GM19467 (cell line): ENCODE measurements around the gene TAF4.
"Not testable (repeated sequence)": the region's sequence is repeated elsewhere in the genome, so short reads cannot be mapped to it uniquely, and the experiment has no call there.

Source experiments
- ATAC-seq: cut with Tn5 transposase; IDR thresholded peaks from one replicate; pipeline ENCODE4 v1.9.1; 2021; ENCODE audit warnings: mild to moderate bottlenecking, moderate library complexity; ENCODE audit not compliant: unreplicated experiment

Gene TAF4

GRCh38 chr20:61980647-61981583, 84.8 kb downstream of the TAF4 start:
- no peak for ATAC-seq

GRCh38 chr20:61979701-61980635, 85.7 kb downstream of the TAF4 start:
- no peak for ATAC-seq

DNA sequence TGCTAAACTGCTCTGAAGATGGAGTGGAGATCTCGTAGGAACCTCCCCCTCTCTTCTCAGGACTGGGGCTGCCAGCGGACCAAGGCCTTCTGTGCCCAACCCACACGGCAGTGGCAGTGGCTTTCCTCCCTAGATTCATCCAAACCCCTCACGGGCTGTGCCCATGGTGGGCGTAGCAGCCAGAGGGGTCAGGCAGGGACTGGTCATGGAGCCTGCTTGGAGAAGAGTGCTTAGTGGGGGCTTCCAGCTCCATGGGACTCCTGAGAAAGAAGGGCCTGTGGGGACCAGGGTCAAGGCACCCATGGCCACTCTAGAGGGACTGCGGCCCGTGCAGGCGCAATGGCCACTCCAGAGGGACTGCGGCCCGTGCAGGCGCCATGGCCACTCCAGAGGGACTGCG, 86.6 kb downstream of the TAF4 start:
- no peak for ATAC-seq

DNA sequence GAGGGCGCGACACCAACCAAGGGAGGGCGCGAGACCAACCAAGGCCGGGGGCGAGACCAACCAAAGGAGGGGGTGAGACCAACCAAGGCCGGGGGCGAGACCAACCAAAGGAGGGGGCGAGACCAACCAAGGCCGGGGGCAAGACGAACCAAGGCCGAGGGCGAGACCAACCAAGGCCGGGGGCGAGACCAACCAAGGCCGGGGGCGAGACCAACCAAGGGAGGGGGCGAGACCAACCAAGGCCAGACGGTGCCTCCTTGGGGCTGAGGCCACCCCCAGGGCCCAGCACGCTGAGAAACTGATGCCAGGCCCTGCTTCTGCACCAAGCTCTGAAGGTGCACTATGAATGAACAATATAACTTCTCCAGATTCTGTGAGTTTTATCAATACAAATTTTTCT, 87.2 kb downstream of the TAF4 start:
- no peak for ATAC-seq

GRCh38 chr20:61977419-61977786, 88.3 kb downstream of the TAF4 start:
- ATAC-seq: no peak

DNA sequence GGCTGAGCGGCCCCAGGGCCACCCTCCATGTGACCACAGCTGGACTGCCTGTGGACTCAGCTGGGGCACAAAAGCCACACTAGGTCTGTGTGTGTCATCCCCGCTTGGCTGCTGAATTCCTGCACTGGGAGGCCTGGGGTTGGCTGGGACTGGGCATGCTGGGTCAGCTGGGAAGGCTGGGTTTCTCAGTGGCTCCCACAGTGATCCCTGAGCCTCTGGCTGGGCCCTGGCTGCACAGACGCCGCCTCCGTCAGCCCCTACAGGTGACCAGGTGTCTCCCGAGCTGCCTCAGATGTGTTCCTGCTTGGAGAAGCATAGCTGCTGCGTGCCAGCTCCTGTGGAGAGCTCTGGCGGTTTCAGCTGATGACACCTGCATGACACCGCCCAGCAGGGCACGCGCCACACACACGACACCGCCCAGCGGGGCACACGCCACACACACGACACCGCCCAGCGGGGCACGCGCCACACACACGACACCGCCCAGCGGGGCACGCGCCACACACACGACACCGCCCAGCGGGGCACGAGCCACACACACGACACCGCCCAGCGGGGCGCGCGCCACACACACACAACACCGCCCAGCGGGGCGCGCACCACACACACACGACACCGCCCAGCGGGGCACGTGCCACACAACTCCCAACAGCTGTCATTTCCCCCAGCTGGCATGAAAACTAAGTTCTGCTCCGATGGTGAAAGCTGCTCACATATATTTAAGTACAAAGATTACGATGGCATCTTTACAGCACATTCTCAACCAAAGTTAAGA, 88.8 kb downstream of the TAF4 start:
- no peak for ATAC-seq

DNA sequence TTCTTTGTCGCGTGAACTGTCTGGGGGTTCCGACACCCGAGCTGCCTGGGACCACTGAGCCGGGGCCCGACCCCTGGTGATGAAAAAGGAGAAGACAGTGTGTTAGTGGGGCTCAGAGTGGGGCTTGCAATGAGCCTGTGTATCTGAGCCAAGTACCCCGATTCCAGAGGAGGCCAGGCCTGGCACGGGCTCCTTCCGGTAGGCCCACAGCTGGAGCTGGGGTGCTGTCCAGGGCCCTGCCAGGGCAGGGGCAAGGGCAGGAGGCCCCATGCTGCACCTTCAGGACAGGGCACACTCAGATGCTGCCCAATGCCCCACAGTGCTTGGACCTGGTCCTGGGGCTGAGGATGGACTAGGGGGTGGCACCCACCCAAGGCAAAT, 89.4 kb downstream of the TAF4 start:
- no peak for ATAC-seq

DNA sequence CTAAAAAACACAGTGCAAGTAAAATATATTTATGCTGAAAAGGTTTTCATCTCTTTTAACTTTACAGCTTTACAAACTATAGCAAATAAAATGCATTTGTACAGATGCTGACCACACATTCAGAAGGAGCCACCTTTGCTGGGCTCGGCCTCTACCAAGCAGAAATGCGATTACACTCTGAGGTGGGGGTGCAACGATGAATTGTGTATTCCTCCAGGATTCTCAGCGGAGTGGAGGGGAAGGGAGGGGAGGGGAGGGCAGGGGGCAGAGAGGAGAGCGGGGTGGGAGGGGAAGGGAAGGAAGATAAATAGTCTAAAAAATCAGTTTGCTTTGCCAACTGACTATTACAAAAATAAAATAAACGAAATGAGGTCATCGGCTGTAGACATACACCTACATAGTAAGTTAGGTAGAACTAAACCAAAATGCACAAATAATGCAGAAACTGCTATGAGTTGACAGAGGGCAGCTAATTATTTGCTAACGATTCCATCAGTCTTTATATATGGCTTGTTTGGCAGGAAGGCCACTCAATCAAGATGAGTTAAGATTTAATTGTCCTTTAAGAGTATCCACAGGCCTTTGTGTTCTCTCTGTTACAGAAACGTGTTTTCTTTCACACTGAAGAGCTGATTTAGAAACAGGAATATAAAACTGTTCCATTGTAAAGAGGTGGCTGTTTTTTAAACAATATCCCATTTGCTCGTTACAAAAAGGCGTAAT, 90.1 kb downstream of the TAF4 start:
- ATAC-seq: no peak

DNA sequence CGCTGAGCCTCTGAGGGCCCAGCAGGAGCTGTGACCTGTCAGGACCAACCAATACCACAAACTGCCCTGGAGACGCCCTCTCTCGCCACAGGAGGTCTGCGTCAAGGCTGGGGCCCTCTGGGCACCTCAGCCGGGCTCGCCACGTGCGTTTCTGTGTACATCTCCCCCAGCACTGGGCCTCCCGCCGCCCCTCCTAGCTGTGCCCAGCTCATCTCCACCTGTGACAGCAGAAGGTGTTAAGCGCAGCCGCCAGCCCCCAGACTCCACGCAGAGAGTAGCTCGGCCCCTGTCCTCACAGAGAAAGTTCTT, 91.4 kb downstream of the TAF4 start:
- ATAC-seq: no peak

DNA sequence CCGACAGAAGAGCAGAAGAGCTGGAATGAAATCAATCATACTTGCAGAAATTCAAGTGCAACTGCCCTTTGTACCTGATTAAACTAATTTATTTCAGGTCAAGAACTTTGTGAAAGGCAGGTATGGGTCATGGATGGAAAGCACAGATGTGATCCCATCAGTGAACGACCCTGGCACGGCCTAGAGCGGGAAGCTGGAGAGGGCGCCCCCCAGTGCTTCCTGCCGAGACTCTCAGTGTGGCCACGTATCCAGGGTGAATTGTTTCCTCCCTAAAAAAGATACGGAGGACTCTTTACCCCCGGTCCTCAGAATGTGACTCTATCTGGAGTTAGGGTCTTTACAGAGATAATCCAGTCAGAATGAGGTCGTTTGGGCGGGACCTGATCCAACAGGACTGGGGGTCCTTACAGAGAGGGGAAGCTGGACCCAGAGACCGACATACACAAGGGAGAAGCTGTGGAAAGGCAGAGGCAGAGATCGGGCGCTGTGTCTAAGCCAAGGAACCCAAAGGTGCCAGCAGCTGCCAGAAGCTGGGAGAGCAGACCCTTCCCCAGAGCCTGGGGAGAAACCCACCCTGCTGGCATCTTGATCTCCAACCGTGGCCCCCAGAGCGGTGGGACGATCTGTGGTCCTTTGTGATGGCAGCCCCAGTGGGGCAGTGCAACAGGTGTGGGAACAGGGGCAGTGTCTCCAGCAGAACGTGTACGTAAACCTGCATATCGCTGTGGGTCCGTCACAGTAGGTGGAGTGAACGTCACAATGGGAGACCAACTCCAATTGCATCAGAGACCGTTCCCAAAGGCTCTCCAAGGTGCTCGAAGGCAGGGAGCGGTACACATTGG, 91.9 kb downstream of the TAF4 start:
- ATAC-seq: no peak

DNA sequence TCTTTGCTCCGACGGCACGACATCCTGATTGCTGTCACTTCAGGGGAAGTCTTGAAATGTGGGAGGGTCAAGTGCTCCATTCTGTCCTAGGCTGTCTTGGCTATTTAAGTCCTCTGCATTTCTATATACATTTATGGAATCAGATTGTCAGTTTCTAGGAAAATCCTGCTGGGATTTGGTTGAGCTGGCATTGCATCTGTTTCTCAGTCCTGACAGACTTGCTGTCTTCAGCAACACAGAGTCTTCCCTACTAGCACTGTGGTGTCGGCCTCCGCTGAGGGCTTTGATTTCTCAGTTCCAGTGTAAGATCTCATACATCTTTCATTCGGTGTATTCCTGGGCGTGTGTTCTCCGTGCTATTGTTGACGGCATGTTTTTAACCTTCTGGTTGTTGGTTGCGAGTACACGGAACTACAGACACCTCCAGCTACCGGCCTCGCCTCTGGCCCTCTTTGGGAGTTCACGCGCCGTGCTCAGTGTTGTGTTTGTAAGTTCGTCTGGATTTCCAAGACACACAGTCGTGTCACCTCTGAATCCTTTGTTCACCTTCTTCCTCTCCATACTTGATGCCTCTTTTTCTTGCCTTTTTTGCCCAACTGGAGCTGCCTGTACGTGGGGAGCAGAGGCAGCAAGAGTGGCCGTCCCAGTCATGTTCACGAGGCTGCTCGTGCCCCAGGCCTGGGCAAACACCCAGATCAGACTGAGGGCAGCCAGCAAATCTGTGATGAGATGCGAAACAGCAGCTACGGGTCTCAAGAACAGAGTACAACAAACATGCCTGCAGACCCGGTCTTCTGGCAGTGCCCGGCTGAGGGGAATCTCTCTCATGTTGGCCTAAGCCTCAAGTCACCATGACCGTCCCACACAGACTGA, 92.8 kb downstream of the TAF4 start:
- no peak for ATAC-seq

GRCh38 chr20:61971595-61971994, 94.1 kb downstream of the TAF4 start:
- not testable (repeated sequence) for ATAC-seq

- ATAC-seq: no peak
These were observed 95.3 kb downstream of the TAF4 start for GRCh38 chr20:61970357-61970756.

GRCh38 chr20:61969806-61970205, 95.9 kb downstream of the TAF4 start:
- no peak for ATAC-seq

- ATAC-seq: no peak
These were observed 96.7 kb downstream of the TAF4 start for GRCh38 chr20:61968932-61969331.

GRCh38 chr20:61968036-61968810, 97.5 kb downstream of the TAF4 start:
- ATAC-seq: no peak

DNA sequence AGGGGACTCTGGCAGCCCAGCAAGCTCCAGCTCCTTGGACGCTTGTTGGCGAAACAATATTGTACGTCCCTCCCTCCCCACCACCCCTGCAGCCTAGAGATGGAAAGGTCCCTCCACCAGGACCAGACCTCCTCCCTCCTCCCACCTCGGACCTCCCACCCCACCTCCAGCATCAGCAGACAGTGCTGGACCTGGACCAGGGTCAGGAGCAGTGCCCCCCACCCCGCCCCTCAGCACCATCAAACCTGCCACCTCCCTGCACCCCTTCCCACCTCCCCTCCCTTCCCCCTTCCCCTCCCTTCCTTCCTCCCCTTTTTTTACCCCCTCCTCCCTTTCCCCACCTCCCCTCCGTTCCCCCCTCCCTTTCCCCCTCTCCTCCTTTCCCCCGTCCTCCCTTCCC, 98.4 kb downstream of the TAF4 start:
- ATAC-seq: no peak
